ENCODE measurements around the gene CADM2. TPM values are rescaled to one million over a fixed set of nuclear protein-coding genes. Genes with fewer than 3 reads are reported as not detected.

CADM2 gene
- total RNA-seq, 1 donor from 2014 or later: 0.55 TPM

DNA sequence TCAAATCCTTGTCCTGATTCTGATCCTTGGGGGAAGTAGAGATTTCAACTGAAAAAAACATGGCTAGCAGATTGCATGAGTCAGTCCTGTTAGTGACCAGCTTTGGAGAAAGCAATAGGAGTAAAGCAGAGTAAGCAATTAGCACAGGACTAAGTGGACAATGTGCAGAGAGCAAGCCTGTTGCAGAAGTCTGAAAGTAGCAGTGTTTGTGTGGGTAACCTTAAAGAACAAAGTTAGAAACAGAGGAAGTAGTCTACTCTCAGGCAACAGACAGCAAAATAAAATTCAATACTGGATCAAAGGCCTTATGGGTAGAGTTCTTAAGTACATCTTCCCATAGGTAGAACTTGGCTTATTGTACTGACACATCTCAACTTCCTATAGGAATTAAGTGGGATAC, 916.8 kb downstream of the CADM2 start:
- no peaks in the 10 kb centered on the region for H3K27me3 ChIP-seq
- TF ChIP-seq, protein P1, sequence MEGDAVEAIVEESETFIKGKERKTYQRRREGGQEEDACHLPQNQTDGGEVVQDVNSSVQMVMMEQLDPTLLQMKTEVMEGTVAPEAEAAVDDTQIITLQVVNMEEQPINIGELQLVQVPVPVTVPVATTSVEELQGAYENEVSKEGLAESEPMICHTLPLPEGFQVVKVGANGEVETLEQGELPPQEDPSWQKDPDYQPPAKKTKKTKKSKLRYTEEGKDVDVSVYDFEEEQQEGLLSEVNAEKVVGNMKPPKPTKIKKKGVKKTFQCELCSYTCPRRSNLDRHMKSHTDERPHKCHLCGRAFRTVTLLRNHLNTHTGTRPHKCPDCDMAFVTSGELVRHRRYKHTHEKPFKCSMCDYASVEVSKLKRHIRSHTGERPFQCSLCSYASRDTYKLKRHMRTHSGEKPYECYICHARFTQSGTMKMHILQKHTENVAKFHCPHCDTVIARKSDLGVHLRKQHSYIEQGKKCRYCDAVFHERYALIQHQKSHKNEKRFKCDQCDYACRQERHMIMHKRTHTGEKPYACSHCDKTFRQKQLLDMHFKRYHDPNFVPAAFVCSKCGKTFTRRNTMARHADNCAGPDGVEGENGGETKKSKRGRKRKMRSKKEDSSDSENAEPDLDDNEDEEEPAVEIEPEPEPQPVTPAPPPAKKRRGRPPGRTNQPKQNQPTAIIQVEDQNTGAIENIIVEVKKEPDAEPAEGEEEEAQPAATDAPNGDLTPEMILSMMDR (IDR thresholded peaks at IDR 0.05): no peak
- DNase-seq (no peak), ATAC-seq (no peak)
- no peaks in the 10 kb centered on the region for H3K36me3 ChIP-seq
- H3K27ac ChIP-seq: no peak overlapping the region
- intact Hi-C loops (cut with DNase I): no loop called here
- no peaks in the 10 kb centered on the region for H3K9me3 ChIP-seq
- no peaks in the 10 kb centered on the region for H3K4me1 ChIP-seq
- H3K4me3 ChIP-seq: no peak overlapping the region

DNA sequence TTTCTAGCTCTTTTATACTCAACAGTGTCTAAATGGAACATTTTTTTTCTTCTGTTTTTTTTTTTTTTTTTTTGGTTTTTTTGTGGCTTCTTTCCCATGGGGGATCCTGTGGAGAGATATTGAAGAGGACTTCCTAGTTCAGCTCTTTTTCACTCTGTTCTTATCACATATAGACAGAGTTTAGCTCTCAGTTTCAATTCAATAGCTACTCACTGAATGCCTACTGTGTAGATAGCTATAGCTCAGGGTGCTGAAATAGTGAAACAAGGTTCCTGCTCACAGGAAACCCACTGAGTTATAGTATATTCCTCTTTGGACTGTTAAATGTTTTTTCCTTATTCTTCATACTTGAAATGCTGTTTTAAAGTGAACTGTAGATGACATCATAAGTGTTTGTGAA, 918.8 kb downstream of the CADM2 start:
- DNase-seq: no peak
- no peaks in the 10 kb centered on the region for H3K36me3 ChIP-seq
- H3K27ac ChIP-seq: no peak overlapping the region
- intact Hi-C loops (cut with DNase I): no loop called here
- no peak for ATAC-seq
- H3K27me3 ChIP-seq: no peaks in the 10 kb centered on the region
- no peaks in the 10 kb centered on the region for H3K4me1 ChIP-seq
- H3K9me3 ChIP-seq: no peaks in the 10 kb centered on the region
- H3K4me3 ChIP-seq: no peak overlapping the region
- TF ChIP-seq, protein P1 (IDR thresholded peaks at IDR 0.05): no peak

DNA sequence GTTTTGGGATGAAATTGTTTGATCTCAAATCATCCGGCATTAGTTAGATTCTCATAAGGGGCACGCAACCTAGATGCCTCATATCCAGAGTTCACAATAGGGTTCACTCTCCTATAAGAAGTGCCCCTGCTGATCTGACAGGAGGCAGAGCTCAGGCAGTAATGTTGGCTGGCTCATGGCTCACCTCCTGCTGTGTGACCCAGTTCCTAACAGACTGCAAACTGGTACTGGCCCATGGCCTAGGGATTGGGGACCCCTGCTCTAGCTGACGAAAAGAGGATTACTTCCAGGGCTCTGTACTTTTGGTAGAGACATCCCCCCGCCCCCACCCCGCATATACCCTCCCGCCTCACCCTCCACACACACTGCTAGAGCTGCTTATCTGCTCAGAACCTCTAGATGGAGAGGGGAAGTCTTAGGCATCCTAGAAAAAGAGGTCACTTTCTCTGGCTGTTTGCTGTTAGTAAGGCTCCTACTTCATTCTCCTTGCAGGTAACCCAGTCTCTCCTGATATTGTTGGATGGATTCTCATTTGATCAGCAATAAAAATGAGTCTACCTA, 923.1 kb downstream of the CADM2 start:
- no peaks in the 10 kb centered on the region for H3K4me1 ChIP-seq

DNA sequence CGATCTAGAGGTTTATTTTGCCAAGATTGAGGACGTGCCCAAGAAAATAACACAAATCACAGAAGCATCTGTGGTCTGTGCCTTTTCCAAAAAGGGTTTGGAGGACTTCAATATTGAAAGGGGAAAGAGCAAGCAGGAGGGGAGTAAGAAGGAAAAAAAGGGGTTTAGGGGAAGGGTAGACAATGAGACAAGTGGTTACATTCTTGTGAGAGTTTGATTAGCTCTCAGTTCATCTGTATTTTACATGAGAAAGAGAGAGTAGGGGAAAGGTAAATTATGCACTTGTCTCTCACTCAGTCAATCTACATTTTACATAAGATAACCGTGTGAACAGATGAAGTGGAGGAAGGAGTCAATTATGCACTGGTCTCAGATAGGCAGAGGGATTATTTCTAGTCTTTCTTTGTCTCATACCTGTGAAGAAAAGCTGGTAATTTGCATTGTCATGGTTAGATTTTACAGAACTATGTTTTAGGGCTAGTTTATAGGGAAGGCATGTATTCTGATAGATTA, 931.3 kb downstream of the CADM2 start:
- Histone ChIP-seq H3K27me3 (no peaks in the 10 kb centered on the region), H3K27ac (no peak overlapping the region), H3K4me3 (no peak overlapping the region), H3K4me1 (no peaks in the 10 kb centered on the region), H3K9me3 (no peaks in the 10 kb centered on the region), H3K36me3 (no peaks in the 10 kb centered on the region)
- ATAC-seq: no peak
- intact Hi-C loops (cut with DNase I): no loop called here
- TF ChIP-seq, protein P1 (IDR thresholded peaks at IDR 0.05): no peak
- no peak for DNase-seq

More for the DNA sequence above, 923.1 kb downstream of the CADM2 start:
- intact Hi-C loops (cut with DNase I): no loop called here
- TF ChIP-seq, protein P1 (IDR thresholded peaks at IDR 0.05): no peak
- DNase-seq (no peak), ATAC-seq (no peak)
- H3K36me3 ChIP-seq: no peaks in the 10 kb centered on the region
- no peak overlapping the region for H3K4me3 ChIP-seq
- H3K9me3 ChIP-seq: no peaks in the 10 kb centered on the region
- H3K27ac ChIP-seq: no peak overlapping the region
- no peaks in the 10 kb centered on the region for H3K27me3 ChIP-seq

DNA sequence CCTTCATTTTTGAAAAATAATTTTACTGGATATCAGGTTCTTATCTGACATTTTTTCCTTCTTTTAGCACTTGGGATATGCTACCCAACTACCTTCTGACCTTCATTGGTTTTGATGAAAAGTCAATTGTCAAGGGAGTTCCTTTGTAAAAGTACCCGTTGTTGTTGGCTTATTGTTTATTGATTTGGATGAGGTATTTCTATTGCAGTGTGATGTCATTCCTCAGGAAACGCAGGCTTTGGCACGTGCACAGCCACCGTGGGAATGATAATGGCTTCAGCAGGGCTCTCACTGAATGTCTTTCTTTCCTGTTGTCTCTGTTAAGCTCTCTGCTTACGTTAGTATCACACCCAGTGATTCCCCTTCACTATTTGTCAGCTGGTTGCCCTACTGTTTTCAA, 944.6 kb downstream of the CADM2 start:
- no peak overlapping the region for H3K27ac ChIP-seq
- intact Hi-C loops (cut with DNase I): no loop called here
- no peaks in the 10 kb centered on the region for H3K9me3 ChIP-seq
- DNase-seq (no peak), ATAC-seq (no peak)
- no peaks in the 10 kb centered on the region for H3K27me3 ChIP-seq
- H3K4me3 ChIP-seq: no peak overlapping the region
- no peaks in the 10 kb centered on the region for H3K36me3 ChIP-seq
- no peaks in the 10 kb centered on the region for H3K4me1 ChIP-seq
- TF ChIP-seq, protein P1 (IDR thresholded peaks at IDR 0.05): no peak

DNA sequence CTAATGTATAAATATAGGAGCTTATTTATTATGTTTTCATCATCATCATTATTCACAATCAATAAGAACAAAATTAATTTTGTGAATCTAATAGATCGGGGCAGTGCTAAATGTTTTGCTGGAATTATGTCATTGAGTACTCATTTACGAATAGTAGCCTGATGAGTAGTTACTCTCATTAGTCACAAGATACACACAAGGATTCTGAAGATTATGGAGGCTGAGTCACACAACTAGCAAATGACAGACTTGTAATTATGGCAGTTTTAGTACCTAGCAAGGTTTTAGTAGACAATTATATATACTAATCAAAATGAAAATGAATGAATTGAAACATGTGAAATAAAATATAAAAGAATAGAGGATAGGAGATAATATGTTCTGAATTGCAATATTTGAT, 954.2 kb downstream of the CADM2 start:
- DNase-seq (no peak), ATAC-seq (no peak)
- TF ChIP-seq, protein P1 (IDR thresholded peaks at IDR 0.05): no peak
- Histone ChIP-seq H3K27ac (no peak overlapping the region), H3K9me3 (no peaks in the 10 kb centered on the region), H3K4me3 (no peak overlapping the region), H3K4me1 (no peaks in the 10 kb centered on the region), H3K36me3 (no peaks in the 10 kb centered on the region), H3K27me3 (no peaks in the 10 kb centered on the region)
- intact Hi-C loops (cut with DNase I): no loop called here

All from upper lobe of right lung (tissue), 1 donor.